GM06990 (cell line): ENCODE results near the gene ISL2.
"Not testable (repeated sequence)": the region's sequence is repeated elsewhere in the genome, so short reads cannot be mapped to it uniquely, and the experiment has no call there.

ENCODE experiments used
- DNase-seq: peaks from one replicate; pipeline ENCODE4 v3.0.0-alpha.2; 2011; ENCODE audit not compliant: insufficient read length; ENCODE audit errors: extremely low read depth
- H3K27me3 ChIP-seq: replicated peaks from 2 replicates; pipeline ENCODE4 v1.6.0; 2011; ENCODE audit warnings: low read length; ENCODE audit not compliant: control insufficient read depth, insufficient read depth
- H3K36me3 ChIP-seq: 2 replicates; pipeline ENCODE4 v1.5.1; 2011; ENCODE audit warnings: low read length; ENCODE audit not compliant: control insufficient read depth, insufficient read depth
- H3K4me3 ChIP-seq: replicated peaks from 2 replicates; pipeline ENCODE4 v1.5.1; 2011; ENCODE audit warnings: low read depth, mild to moderate bottlenecking, control low read depth, low read length
- CTCF ChIP-seq: IDR thresholded peaks from 2 replicates; pipeline ENCODE4 v1.5.1; 2011; ENCODE audit warnings: low read length, control low read depth, mild to moderate bottlenecking, inconsistent platforms; ENCODE audit not compliant: insufficient read depth, poor library complexity, severe bottlenecking

The ISL2 gene

DNA sequence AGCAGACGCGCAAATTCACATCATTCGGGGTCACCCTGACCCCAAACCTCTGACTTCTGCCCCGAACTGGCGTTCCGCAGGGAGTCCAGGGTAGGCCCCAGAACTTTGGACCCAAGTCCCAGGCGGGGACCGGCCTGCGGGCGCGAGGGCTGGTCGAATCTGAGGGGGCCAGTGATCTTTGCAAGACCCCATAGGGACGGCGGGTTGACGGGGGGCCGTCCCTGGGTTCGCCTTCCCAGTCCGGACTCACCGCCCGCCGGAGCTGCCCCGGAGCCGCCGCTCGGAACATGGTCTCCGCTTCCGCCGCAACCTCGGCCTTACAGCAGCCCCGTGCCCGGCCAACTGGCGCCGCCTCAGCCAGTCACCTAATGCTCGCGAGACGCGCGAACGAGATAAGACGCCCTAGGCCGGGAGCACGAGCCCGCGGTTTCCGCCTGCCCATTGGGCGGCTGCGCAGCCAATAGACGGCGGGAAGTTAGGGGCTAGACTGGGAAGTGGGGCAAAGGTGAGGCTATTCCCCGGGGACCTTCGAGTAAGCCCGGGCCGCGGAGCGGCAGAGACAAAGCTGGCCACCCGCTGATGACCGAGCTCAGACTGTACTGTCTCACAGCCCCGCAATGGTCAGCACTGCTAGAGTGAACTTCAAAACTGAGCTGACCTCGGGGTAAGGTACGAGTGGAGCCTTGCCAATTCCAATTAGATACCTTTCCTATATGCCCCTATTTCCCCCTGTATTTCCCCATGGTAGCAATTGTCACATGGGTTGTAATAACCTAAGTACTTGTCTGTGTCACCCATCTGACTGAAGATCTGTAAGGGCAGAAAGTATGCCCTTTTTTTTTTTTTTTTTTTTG lies 25.2 kb upstream of the ISL2 start, which contains the start of gene ETFA:
TSS of gene ETFA (minus strand) at position 370 of the 854 bp plus-strand sequence. CDS start at position 289, 81 bp downstream.
- TF ChIP-seq CTCF: no peak
- H3K36me3 ChIP-seq: no peaks in the 10 kb centered on the region
- no peaks in the 10 kb centered on the region for H3K27me3 ChIP-seq
- peak; percentile 96 for DNase-seq
- H3K4me3 ChIP-seq: peak within 1 kb of the TSS; percentile 96

- Histone ChIP-seq H3K36me3 (no peaks in the 10 kb centered on the region), H3K27me3 (no peaks in the 10 kb centered on the region), H3K4me3 (no peak overlapping the region)
- TF ChIP-seq CTCF: no peak
- DNase-seq: no peak
Measured at GRCh38 chr15:76312540-76313174, 23.9 kb upstream of the ISL2 start.

DNA sequence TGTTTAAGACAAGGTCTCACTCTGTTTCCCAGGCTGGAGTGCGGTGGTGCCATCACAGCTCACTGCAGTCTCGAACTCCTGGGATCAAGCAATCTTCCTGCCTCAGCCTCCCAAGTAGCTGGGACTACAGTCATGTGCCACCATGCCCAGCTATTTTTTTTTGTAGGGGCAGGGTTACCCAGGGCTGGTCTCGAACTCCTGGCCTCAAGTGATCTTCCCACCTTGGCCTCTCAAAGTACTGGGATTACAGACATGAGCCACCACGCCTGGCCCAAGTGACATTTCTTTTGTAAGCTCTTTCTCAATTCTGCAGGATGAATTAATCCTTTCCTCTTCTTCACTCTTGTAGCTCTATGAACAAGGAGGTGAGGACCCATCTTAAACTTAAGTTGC lies 23.4 kb upstream of the ISL2 start:
- H3K36me3 ChIP-seq, H3K4me3 ChIP-seq, H3K27me3 ChIP-seq, DNase-seq: not testable (repeated sequence)

- no peak for DNase-seq
- Histone ChIP-seq H3K4me3 (no peak overlapping the region), H3K27me3 (no peaks in the 10 kb centered on the region), H3K36me3 (no peaks in the 10 kb centered on the region)
- TF ChIP-seq CTCF: no peak
Measured at GRCh38 chr15:76313731-76314130, 22.8 kb upstream of the ISL2 start.

- DNase-seq: no peak
- Histone ChIP-seq H3K27me3 (no peaks in the 10 kb centered on the region), H3K4me3 (no peak overlapping the region), H3K36me3 (no peaks in the 10 kb centered on the region)
- no peak for TF ChIP-seq CTCF
Measured at GRCh38 chr15:76320012-76320411, 16.6 kb upstream of the ISL2 start.

DNA sequence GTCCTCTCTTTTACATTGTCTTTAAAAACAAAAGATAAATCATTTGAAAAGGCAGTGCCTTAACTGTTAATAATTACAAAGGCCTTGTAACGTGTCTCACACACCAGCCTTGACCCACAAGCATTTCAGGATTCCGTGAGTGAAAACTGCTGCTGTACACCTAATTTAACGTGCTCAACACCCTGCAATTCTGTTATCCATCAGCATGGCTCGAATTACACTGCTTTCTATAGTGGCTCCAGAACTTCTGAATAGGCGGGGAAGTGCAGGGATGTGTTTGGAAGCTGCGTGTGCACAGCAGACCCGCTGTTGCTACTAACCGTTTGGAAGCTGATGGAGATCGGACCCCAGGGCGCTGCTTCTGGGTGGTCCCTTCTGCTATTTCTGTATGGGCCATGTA lies 15.4 kb upstream of the ISL2 start:
- TF ChIP-seq CTCF: no peak

More for the DNA sequence above, 15.4 kb upstream of the ISL2 start:
- no peak for DNase-seq
- Histone ChIP-seq H3K27me3 (no peaks in the 10 kb centered on the region), H3K4me3 (no peak overlapping the region), H3K36me3 (no peaks in the 10 kb centered on the region)
